Measurements from ENCODE around the gene SCUBE3. TPM values are rescaled to one million over a fixed set of nuclear protein-coding genes. Genes with fewer than 3 reads are reported as not detected.

The SCUBE3 gene
- total and polyA plus RNA-seq, 9 donors: 0.40 to 3.2 (median 1.3) TPM

DNA sequence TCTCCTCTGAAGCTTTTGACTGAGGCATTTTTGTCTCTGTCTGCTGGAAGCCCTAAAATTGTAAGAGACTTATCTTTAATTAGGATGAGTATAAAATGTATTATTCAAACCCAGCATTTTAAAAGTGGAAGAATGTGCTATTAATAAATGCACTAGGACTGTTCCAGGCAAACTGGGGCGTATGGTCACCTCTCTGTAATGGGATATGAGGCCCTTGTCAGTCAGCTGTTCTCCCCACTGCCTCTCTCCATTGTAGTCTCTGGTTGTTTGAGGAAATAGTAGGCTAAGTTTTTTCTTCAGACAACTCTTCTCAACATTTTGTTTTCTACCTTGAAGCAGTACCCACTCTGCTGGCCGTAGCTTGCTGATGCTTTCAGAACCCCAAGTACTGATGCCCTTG, 69.6 kb downstream of the SCUBE3 start:
- DNase-seq: no peak
- no peaks in the 10 kb centered on the region for H3K27me3 ChIP-seq (ENCODE audit: control insufficient read depth, insufficient read depth, low read length)
- H3K4me3 ChIP-seq (ENCODE audit: low read length): no peak overlapping the region
- peaks cover 63% of the 10 kb centered on the region for H3K36me3 ChIP-seq (ENCODE audit: control insufficient read depth, insufficient read depth, low read length)
- peaks cover 9% of the 10 kb centered on the region for H3K4me1 ChIP-seq (ENCODE audit: control insufficient read depth, insufficient read depth, low read length)
- no peak overlapping the region for H3K27ac ChIP-seq (ENCODE audit: low read length)
- H3K9me3 ChIP-seq (replicated peaks; ENCODE audit: control insufficient read depth, low read depth, low read length): no peaks in the 10 kb centered on the region
- no CpG with 5 or more reads among the region's 2 CpGs for WGBS (ENCODE audit: insufficient coverage)

DNA sequence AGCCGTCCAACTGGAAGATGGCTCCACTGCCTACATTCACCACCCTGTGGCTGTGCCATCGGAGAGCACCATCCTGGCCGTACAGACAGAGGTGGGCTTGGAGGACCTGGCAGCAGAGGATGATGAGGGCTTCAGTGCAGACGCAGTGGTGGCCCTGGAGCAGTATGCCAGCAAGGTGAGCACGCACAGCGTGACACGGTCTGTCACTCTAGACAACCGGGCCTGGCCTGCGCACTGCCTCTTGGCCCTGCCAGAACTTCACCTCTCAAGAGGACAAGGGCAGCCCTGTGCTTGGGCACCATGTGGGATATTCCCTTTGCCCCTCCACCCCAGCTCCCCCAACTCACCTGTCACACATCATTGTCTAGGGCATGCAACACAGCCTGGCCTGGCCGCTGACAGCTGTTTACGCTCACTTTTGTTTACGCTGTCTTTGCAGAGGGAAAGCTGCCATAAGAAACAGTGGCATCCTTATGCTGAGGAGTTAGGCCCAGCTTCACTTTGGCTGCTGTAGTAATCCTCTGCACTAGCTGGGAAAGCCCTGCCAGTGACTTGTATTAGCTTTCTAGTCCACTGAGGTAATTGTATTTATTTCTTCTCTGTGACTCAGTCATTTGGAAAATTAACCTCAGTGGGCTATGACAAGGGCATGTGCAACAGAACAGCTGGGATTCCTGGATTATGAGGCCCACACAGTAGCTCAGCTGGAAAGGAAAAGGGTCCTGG, 74.1 kb downstream of the SCUBE3 start:
- Histone ChIP-seq H3K27me3 (ENCODE audit: control insufficient read depth, insufficient read depth, low read length) (no peaks in the 10 kb centered on the region), H3K36me3 (ENCODE audit: control insufficient read depth, insufficient read depth, low read length) (peaks cover 87% of the 10 kb centered on the region), H3K4me3 (ENCODE audit: low read length) (no peak overlapping the region), H3K9me3 (replicated peaks; ENCODE audit: control insufficient read depth, low read depth, low read length) (no peaks in the 10 kb centered on the region), H3K27ac (ENCODE audit: low read length) (peak overlapping the region; percentile 29), H3K4me1 (ENCODE audit: control insufficient read depth, insufficient read depth, low read length) (peaks cover 9% of the 10 kb centered on the region)
- no peak for DNase-seq
- WGBS (ENCODE audit: insufficient coverage): 95% methylated on average over 11 of the region's 12 CpGs

DNA sequence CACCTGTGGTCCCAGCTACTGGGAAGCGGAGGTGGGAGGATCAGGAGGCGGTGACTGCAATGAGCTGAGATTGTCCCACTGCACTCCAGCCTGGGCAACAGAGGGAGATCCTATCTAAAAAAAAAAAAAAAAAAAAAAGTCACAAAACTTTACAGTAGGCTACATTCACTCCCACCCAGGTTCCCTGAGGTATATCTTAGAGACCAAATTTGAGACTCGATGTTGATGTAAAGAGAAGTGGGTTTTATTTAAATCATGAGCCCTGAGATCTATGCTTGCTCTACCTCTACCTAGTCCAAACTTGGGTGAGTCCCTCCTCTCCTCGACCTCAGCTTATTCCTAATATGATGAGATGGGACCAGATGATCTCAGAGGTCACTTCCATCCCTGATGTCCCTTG, 75.1 kb downstream of the SCUBE3 start:
- no CpG with 5 or more reads among the region's 4 CpGs for WGBS (ENCODE audit: insufficient coverage)
- Histone ChIP-seq H3K4me1 (ENCODE audit: control insufficient read depth, insufficient read depth, low read length) (peaks cover 6% of the 10 kb centered on the region), H3K36me3 (ENCODE audit: control insufficient read depth, insufficient read depth, low read length) (peaks cover 87% of the 10 kb centered on the region), H3K27ac (ENCODE audit: low read length) (no peak overlapping the region), H3K27me3 (ENCODE audit: control insufficient read depth, insufficient read depth, low read length) (no peaks in the 10 kb centered on the region), H3K4me3 (ENCODE audit: low read length) (no peak overlapping the region), H3K9me3 (replicated peaks; ENCODE audit: control insufficient read depth, low read depth, low read length) (no peaks in the 10 kb centered on the region)
- DNase-seq: no peak

DNA sequence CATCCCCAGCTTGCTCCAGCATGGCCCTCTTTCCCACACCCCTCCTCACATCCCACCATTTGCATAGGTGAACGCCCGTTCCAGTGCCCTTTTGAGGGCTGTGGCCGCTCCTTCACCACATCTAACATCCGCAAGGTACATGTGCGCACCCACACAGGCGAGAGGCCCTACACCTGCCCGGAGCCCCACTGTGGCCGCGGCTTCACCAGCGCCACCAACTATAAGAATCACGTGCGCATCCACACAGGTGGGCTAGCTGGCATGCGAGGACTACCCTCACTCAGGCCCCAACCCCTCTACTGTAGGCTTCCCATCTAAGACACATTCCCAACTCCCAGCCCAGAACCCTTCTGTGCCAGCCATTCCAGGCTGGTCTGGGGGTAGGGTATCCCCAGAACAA, 77.7 kb downstream of the SCUBE3 start:
- Histone ChIP-seq H3K4me1 (ENCODE audit: control insufficient read depth, insufficient read depth, low read length) (peaks cover 7% of the 10 kb centered on the region), H3K27ac (ENCODE audit: low read length) (no peak overlapping the region), H3K36me3 (ENCODE audit: control insufficient read depth, insufficient read depth, low read length) (peaks cover 95% of the 10 kb centered on the region), H3K27me3 (ENCODE audit: control insufficient read depth, insufficient read depth, low read length) (no peaks in the 10 kb centered on the region), H3K9me3 (replicated peaks; ENCODE audit: control insufficient read depth, low read depth, low read length) (no peaks in the 10 kb centered on the region), H3K4me3 (ENCODE audit: low read length) (no peak overlapping the region)
- WGBS (ENCODE audit: insufficient coverage): 96% methylated on average over 10 of the region's 13 CpGs
- DNase-seq: no peak

DNA sequence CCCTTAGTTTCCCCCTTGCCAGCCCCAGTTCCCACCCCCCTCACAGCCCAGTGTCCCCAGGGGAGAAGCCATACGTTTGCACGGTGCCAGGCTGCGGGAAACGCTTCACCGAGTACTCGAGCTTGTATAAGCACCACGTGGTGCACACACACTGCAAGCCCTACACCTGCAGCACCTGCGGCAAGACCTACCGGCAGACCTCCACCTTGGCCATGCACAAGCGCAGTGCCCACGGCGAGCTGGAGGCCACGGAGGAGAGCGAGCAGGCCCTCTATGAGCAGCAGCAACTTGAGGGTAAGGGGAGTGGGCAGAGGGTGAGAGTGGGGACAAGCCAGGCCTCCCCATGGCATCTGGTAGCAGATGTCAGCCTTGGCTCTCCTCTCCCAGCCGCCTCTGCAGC, 78.7 kb downstream of the SCUBE3 start:
- no peaks in the 10 kb centered on the region for H3K9me3 ChIP-seq (replicated peaks; ENCODE audit: control insufficient read depth, low read depth, low read length)
- H3K36me3 ChIP-seq (ENCODE audit: control insufficient read depth, insufficient read depth, low read length): peaks cover 88% of the 10 kb centered on the region
- WGBS (ENCODE audit: insufficient coverage): 78% methylated on average over 14 of the region's 15 CpGs
- no peak for DNase-seq
- no peaks in the 10 kb centered on the region for H3K27me3 ChIP-seq (ENCODE audit: control insufficient read depth, insufficient read depth, low read length)
- H3K27ac ChIP-seq (ENCODE audit: low read length): no peak overlapping the region
- peaks cover 17% of the 10 kb centered on the region for H3K4me1 ChIP-seq (ENCODE audit: control insufficient read depth, insufficient read depth, low read length)
- H3K4me3 ChIP-seq (ENCODE audit: low read length): no peak overlapping the region

DNA sequence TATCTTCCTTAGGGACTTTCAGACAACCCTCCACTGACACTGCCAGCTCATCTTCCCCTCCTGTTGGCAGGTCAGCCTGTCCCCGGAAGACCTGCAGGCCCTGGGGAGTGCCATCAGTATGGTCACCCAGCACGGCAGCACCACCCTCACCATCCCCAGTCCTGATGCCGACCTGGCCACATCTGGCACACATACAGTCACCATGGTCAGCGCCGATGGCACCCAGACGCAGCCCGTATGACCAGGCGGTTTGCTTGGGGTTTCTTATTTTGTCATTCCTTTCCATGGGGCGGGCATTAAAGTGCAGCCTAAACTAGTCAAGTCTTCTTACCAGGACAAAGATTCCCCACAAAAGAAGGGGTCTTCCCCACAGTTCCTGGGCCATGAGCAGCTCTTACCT, 79.9 kb downstream of the SCUBE3 start:
- DNase-seq: no peak
- H3K27ac ChIP-seq (ENCODE audit: low read length): no peak overlapping the region
- H3K4me3 ChIP-seq (ENCODE audit: low read length): no peak overlapping the region
- H3K4me1 ChIP-seq (ENCODE audit: control insufficient read depth, insufficient read depth, low read length): peaks cover 18% of the 10 kb centered on the region
- peaks cover 77% of the 10 kb centered on the region for H3K36me3 ChIP-seq (ENCODE audit: control insufficient read depth, insufficient read depth, low read length)
- WGBS (ENCODE audit: insufficient coverage): 90% methylated on average over 9 of the region's 9 CpGs
- no peaks in the 10 kb centered on the region for H3K9me3 ChIP-seq (replicated peaks; ENCODE audit: control insufficient read depth, low read depth, low read length)
- no peaks in the 10 kb centered on the region for H3K27me3 ChIP-seq (ENCODE audit: control insufficient read depth, insufficient read depth, low read length)

DNA sequence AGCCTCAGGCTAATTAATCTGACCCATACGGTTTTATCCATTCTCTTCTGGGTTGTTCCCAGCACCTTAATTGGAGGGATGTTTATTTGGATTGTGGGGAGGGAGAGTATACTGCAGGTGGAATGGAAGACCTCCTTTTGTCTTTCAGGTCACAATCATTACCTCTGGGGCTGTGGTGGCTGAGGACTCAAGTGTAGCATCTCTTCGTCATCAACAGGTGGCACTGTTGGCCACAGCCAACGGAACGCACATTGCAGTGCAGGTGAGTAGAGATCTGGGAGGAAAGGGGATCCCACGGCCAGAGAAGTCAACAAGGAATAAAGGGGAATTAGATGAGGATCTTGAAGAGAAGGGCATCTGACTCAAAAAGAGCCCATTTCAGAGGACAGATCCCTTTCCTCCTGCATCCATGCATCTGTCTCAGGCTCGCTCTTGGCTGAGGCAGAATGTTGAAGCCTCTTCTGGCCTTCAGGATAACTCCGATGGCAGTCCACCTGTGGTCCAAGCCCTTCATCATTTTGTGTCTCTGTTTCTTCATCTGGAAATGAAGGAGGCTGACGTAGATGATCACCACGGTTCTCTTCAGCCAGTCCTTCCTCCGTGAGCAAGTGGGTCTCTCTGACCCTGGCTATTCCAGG, 80.7 kb downstream of the SCUBE3 start:
- Histone ChIP-seq H3K9me3 (replicated peaks; ENCODE audit: control insufficient read depth, low read depth, low read length) (no peaks in the 10 kb centered on the region), H3K27ac (ENCODE audit: low read length) (no peak overlapping the region), H3K4me3 (ENCODE audit: low read length) (no peak overlapping the region), H3K27me3 (ENCODE audit: control insufficient read depth, insufficient read depth, low read length) (no peaks in the 10 kb centered on the region), H3K4me1 (ENCODE audit: control insufficient read depth, insufficient read depth, low read length) (peaks cover 18% of the 10 kb centered on the region), H3K36me3 (ENCODE audit: control insufficient read depth, insufficient read depth, low read length) (peaks cover 69% of the 10 kb centered on the region)
- WGBS (ENCODE audit: insufficient coverage): 52% methylated on average over 8 of the region's 10 CpGs
- no peak for DNase-seq

DNA sequence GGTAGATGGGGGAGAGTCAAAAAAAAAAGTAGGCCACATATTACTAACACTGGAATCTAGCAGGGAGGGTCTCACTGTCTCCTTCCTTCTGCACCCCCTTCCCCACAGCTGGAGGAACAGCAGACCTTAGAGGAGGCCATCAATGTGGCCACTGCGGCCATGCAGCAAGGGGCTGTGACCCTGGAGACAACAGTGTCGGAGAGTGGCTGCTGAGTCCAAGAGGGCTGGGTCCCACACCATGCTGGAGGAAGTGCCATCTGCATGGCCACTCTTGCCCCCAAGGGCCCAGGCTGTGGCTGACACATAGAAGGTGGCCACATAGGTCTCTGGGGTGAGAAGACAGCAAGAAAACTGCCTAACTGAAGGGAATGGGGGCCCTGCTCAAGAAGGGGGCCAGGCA, 81.3 kb downstream of the SCUBE3 start:
- no peak for DNase-seq
- peaks cover 63% of the 10 kb centered on the region for H3K36me3 ChIP-seq (ENCODE audit: control insufficient read depth, insufficient read depth, low read length)

DNA sequence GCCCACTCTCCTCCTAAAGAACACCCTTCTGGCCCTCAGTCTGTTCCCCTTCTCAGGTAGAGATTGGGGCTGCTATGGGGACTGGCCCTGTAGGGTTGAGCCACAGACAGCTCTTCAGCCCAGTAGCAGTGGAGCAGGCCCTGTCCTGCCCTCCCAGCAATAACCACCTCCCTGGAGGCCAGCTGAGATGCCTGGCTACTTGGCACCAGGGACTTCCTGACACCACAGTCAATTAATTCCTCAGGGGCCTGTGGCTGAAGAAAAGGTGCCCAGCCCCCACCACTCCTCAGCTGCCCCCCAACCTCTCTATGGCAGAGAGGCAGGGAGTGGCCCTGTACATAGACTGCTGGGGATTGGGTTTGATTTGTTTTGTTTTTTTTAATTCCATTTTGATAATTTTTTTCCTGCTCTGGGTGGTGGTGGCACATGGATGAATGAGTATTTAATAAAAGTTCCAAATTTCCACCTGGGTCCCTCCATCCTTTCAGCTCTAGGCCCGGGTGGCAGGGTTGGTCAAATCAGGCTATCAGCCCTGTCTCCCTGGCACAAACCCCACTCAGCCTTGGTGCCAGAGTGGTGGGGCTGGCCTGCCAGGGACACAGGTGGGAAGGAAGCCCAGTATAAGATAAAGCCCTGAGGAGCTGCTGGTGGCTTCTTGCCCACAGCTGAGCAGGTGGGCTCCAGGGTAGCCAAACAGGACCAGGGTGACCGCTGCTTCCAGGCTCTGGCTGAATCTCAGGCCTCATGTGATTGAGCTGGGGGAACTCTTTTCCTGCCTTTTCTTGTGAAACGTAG, 82.0 kb downstream of the SCUBE3 start:
- Histone ChIP-seq H3K27ac (ENCODE audit: low read length) (no peak overlapping the region), H3K4me3 (ENCODE audit: low read length) (no peak overlapping the region), H3K27me3 (ENCODE audit: control insufficient read depth, insufficient read depth, low read length) (no peaks in the 10 kb centered on the region), H3K9me3 (replicated peaks; ENCODE audit: control insufficient read depth, low read depth, low read length) (no peaks in the 10 kb centered on the region), H3K4me1 (ENCODE audit: control insufficient read depth, insufficient read depth, low read length) (peaks cover 18% of the 10 kb centered on the region), H3K36me3 (ENCODE audit: control insufficient read depth, insufficient read depth, low read length) (peaks cover 57% of the 10 kb centered on the region)
- 62% methylated on average over 2 of the region's 3 CpGs for WGBS (ENCODE audit: insufficient coverage)
- DNase-seq: no peak

More for the DNA sequence above, 81.3 kb downstream of the SCUBE3 start:
- H3K27ac ChIP-seq (ENCODE audit: low read length): no peak overlapping the region
- WGBS (ENCODE audit: insufficient coverage): 77% methylated on average over 2 of the region's 2 CpGs
- no peaks in the 10 kb centered on the region for H3K27me3 ChIP-seq (ENCODE audit: control insufficient read depth, insufficient read depth, low read length)
- no peaks in the 10 kb centered on the region for H3K9me3 ChIP-seq (replicated peaks; ENCODE audit: control insufficient read depth, low read depth, low read length)
- H3K4me1 ChIP-seq (ENCODE audit: control insufficient read depth, insufficient read depth, low read length): peaks cover 18% of the 10 kb centered on the region
- no peak overlapping the region for H3K4me3 ChIP-seq (ENCODE audit: low read length)

DNA sequence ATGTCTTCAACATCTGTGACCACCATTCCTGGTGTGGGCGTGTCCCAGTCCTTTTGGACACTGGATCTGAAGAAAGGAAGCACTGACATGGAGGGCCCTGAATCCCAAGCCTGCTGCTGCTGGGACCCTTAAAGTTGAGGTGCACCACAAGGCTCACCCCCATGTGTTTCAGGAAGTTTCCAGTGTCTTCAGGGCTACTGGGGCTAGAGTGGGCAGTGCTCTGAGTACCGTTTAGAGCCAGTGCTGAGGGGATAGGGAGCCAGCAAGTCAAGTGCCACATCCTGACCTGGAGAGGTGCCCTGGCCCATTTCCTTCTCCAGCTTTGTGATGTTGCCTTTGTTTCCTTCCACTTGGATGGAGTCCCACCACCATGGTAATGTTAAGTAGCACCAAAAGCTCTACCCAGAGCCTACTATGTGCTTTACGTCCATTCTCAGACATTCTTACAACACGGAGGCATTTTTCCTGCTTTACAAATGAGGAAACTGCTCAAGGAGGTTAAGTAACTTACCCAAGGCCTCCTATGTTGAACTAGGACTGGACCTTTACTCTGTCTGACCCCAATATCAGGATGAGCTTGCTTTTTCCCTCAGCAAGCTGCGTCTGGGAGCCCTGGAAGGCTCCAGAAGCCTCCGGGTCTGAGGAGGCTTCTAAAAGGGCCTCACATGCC, 83.3 kb downstream of the SCUBE3 start:
- Histone ChIP-seq H3K9me3 (replicated peaks; ENCODE audit: control insufficient read depth, low read depth, low read length) (no peaks in the 10 kb centered on the region), H3K27ac (ENCODE audit: low read length) (peak overlapping the region; percentile 60), H3K36me3 (ENCODE audit: control insufficient read depth, insufficient read depth, low read length) (peaks cover 43% of the 10 kb centered on the region), H3K27me3 (ENCODE audit: control insufficient read depth, insufficient read depth, low read length) (no peaks in the 10 kb centered on the region), H3K4me1 (ENCODE audit: control insufficient read depth, insufficient read depth, low read length) (peaks cover 18% of the 10 kb centered on the region), H3K4me3 (ENCODE audit: low read length) (peak overlapping the region; percentile 59)
- WGBS (ENCODE audit: insufficient coverage): 31% methylated on average over 6 of the region's 6 CpGs
- no peak for DNase-seq
